Stimulated activated CD8-positive, alpha-beta memory T cell treated with anti-CD3 and anti-CD28 coated beads, Interleukin-15, amount 100 ng/mL, for 24 hours (primary cell): ENCODE data around the gene LRPAP1.
A peak's percentile ranks its signal among the peaks of the same experiment; 100 is the strongest.
"Not testable (repeated sequence)": the region's sequence is repeated elsewhere in the genome, so short reads cannot be mapped to it uniquely, and the experiment has no call there.

Source experiments
- DNase-seq: peaks from one replicate; pipeline ENCODE4 v3.0.0-alpha.2; 2020; ENCODE audit warnings: low read depth

LRPAP1 gene, protein sequence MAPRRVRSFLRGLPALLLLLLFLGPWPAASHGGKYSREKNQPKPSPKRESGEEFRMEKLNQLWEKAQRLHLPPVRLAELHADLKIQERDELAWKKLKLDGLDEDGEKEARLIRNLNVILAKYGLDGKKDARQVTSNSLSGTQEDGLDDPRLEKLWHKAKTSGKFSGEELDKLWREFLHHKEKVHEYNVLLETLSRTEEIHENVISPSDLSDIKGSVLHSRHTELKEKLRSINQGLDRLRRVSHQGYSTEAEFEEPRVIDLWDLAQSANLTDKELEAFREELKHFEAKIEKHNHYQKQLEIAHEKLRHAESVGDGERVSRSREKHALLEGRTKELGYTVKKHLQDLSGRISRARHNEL

DNA sequence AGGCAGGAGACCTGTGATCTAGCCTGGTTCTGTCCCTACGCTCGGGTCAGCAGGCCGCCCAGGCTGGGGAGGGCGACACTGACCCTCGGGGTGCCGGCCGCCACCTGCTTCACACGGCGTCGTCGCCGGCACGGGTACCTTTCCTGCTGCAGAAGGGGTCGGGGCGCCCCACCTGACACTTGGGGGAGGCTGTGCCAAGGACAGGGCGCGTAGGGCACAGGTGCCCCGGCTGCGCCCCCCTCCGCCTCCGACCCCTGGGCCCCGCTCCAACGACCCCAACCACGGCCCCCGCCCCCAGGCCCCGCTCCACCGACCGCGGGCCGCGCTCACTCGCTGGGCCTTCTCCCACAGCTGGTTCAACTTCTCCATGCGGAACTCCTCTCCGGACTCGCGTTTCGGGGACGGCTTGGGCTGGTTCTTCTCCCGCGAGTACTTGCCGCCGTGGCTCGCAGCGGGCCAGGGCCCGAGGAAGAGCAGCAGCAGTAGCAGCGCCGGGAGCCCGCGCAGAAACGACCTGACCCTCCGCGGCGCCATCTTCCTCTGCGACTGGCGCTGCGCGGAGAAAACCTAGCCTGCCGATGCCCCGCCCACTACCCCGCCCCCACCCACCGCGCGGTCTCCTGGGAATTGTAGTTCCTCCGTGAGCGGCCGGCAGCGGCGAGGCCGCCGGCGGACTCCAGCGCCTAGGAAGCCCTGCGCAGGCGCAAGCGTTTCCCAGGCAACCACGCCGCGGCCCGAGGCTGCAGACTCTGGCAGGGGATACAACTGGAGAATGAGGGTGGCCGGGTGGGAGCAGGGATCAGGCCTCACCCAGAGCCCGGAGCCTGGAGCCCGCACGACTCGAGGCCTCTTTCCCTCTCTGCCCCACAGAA is at the start of gene LRPAP1:
Gene LRPAP1 (minus strand): TSS at position 544 of the 872 bp plus-strand sequence. CDS start 10 bp downstream, at position 534.
- peak; percentile 85 for DNase-seq

DNA sequence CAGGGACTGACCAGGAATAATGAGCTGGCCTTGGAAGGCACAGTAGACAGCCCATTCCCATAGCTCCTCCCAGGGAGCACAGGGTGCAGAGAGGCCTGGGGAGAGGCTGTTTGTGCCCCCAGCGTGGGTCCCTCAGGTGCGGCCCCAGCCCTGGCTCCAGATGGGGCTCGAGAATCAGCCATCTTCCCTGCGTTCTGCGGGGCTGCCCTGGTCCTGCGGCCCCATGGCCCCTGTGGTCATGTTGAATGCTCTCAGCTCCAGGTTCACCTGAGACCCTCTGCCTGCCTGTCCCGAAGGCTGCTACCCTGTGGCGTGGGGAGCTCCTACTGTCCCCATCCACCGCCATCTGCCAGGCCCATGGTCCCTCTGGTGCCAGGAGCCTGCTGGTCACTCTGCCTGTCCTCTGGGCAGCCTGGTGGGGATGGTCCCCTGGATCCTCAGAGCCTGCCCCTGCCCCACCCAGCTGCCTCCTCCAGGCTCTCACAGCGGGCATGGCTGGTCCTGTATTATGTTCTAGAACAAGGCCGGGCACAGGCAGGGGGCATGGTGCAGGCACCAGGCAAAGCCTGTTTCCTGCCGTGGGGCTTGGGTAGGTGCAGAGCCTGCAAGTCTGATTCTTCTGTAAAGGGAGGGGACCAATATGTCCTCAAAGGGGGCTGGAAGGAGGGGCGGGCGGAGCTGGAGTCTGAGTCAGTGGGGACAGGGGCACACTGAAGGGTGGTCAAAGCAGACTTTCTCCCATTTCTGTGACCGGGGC is 49.3 kb upstream of the LRPAP1 start:
- not testable (repeated sequence) for DNase-seq

DNA sequence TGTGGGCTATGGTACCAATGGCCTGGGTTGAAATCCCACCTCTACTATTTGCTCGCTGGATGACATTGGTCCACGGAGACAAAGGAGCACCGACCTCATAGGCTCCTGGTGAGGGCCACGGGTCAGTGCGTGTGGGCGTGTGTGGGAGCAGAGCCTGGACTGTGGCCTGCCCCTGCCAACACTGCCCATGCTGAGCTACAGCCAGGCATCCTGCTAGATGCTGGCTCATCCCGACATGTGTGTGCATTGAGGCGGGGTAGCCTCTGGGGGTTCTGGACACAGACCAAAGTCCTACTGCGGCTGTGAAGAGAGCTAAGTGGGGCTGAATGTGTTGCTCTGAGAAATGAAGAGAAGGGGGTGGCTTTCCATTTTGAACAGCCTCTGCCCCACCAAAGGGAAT is 48.6 kb upstream of the LRPAP1 start:
- DNase-seq, result not testable (repeated sequence)

DNA sequence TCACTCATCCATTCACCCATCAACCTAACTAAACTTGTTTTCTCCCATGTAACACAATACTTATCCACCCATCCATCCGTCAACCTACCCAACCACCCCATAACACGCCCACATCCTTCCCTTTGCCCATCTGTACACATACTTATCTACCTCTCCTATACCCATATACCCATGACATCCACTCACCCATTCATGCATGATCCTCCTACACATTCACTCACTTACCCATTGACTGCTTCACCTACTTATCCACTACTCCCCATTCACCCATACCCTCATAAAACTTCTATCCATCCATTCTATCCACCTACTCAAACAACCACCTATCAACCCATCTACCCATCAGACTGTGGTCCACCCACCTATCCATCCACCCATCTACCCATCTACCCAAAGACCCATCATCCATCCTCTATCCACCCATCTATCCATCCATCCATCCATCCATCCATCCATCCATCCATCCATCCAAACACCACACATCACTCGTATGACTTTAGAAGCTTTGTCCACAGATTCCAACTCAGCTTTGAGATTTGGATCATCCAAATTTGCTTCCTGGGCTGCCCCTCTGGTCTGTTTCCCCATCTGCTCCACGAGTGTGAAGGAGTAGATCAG is 46.4 kb upstream of the LRPAP1 start:
- not testable (repeated sequence) for DNase-seq

DNA sequence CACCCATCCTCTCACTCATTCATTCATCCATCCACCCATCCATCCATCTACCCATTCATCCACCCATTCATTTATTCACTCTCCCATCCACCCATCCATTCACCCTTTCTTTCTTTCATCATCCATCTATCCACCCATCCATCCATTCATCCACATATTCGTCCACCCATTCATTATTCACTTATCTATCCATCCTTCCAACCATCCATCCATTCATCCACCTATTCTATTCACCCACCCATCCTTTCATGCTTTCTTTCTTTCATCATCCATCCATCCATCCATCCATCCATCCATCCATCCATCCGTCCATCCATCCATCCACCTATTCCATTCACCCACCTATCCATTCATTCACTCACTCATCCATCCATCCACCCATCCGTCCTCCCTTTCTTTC is 45.8 kb upstream of the LRPAP1 start:
- DNase-seq, result not testable (repeated sequence)

DNA sequence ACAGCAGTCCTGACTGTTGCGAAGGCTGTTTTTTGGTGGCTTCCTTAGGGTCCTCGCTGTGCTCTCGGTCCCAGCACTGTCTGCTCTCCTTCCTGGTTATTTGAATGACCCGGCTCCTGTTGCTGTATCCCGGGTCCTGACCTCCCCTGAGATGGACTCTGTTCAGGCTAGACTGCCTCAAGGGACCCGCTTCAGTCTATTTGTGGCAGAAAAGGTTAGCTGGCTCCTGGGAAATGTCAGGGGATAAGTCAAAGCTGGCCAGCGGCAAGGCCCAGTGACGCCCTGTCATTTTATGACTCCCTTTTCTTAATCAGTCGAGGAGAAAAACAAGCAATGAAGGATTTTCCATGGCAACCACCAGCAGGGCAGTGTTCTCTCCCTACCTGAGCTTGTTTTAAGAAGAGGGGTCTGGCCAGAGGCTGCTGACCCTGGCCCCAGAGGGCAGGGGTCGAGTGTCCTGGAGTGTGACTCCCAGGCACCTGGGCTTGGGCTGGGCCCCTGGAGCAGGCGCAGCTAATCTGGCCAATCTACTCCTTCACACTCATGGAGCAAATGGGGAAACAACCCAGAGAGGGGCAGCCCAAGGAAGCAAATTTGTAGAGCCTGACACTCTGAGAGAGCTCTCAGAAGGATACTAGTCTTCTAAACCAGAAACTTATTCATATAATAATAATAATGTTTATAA is 45.1 kb upstream of the LRPAP1 start:
- not testable (repeated sequence) for DNase-seq

DNA sequence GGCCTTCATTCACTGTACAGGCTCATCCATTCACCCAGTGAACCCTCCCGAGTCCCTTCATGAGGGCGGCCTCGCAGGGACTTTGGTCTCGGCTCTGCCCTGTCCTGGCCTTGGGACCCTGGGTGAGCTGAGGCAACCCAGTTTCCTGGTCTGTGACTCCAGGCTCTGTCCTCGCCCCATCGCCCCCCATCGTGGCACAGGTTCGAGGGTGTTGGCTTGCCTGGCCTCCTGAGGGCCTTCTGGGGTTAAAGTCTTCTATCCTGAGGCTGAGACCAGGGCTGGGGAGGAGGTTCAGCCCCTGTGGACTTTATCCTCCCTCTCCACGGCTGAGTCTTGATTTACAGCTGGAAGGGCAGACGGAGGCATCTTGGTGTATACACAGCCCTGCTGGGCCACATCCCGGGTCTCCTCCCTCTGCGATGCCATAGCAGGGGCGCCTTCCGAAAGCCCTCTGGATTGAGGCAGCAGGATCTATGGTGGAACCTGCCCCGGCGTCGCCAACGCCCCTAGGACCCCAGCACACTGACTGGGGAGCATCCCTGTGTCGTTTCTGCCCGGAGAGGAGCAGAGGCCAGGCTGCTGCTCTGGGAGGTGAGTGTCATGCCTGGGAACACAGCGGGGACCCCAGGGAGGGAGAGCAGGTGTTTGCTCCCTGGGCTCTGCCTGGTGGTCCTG is 44.4 kb upstream of the LRPAP1 start:
- not testable (repeated sequence) for DNase-seq

DNA sequence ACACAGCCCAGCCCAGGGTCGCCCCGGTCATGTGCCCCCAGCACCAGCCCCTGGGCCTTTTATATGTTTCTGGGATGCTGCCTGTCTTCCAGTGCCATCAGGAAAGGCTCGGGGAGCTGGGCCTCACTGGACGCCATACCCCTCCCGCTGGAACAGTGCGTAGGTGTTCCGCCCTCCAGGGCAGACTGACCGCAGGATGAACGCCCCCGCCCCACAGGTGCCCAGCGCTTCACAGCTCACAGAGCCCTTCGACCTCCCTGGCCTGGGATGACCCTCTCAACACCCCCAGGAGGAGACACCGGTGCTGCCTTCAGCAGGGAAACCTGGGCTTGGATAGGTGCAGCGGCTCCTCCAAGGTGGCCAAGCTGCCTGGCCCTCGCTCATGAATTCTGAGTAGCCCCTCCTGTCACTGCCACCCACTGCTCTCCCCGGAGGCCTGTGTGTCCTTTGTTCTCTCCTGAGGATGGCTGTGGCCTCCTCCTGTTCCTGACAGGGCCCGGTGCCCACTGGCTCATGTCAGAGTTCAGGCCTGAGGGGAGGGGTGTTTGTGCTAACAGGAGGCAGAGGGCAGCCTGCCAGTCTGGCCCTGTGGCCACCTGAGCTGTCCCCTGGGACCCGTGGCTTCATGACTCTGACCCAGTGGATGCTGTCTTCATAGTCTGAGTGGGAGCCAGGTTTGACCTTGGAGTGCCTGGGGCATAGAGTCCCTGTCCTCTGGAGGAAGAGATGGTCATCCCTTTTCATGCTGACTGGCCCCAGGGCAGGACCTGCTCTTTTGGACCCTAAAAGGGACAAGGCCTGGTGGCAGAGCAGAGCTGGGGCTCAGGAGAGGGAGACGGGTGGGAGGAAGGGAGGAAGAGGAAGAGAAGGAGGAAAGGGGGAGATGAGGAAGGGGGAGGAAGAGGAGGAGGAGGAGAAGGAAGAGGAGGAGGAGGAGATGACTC is 43.5 kb upstream of the LRPAP1 start:
- DNase-seq, result not testable (repeated sequence)

DNA sequence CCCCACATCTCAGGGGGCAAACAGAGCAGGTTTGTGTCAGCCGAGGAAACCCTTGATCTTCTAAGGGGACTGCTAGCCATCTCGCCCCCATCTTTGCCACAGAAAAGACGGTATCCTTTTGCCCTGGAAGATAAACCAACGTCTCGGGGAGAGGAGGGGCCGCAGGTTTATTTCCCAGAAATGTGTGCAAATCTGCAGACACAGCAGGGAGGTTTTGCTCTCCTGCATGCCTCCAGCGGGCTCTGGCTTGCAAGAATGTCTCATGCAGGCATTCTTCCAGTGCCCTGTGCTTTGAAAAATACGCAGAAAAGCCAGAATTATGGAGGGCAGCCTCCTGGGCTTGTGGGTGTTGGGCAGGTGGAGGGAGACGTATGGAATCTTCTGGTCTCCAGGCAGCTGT is 42.6 kb upstream of the LRPAP1 start:
- DNase-seq, result not testable (repeated sequence)

DNA sequence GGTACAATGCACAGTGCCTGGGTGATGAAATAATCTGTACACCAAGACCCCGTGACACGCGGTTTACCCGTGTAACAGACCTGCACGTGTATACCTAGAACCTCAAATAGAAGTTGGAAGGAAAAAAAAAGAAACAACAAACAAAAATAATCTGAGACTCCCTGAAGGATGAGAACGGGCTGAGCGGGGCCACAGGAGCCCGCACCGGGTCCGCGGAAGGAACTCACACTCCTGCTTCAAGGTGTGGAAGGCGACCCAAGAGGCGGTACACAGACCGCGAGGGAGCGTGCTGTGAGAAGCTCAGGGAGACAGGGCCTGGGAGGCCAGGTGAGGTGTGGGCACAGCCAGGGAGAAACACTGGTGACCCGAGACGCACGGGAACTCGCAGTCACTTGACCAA is 42.1 kb upstream of the LRPAP1 start:
- not testable (repeated sequence) for DNase-seq

DNA sequence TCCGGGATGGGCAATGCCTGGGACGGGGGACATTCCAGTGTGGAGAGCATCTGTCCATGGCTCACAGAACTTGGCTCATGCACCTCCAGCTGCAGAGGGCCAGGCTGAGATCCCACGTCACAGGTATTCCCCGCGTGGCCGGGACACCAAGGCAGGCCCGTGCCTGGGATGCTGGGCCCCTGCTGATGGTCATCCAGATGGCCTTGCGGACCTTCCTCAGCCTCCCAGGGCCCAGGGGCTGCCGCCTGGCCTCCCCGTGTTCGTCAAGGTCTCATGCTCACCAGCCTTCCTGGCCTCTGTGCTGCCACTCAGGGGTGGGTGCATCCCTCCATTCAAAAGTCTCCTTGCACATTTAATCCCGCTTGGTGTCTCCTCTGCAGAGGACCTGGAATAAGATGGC is 40.9 kb upstream of the LRPAP1 start:
- no peak for DNase-seq

DNA sequence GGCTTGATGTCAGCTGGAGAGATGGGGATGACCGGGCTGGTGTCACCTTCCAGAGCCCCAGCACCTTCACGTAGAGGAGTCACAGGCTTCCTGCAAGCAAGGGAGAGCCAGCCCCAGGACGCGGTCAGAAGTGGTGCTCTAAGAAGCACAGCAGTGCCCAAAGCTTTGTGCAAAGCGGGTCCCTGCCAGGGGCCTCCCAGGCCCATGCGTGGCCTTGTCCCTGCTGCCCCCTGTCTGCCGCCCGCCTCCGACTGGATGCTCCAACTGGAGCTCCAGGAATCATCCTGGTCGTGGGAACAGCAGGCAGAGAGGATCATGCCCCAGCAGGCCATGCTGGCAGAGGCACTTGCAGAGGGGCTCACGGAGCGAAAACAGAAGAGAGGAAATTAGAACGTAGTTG is 40.1 kb upstream of the LRPAP1 start:
- DNase-seq, result no peak

DNA sequence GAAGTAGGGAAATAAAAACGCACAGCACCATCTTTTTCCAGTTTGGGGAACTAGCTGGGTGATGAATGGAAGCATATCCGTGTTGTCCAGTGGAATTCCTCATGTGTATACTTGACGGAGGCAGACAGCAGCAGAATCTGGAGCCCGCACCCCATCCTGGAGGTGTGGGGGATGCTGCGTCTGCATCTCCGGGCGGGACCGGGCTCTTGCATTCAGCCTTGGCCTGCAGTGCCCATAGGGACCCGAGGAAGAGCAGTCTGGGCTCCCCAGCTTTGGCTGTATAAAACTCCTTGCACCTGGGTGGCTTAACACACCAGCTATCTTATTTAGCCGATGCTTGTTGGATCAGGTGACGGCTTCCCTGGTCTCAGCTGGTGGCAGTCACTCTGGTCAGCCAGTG is 39.7 kb upstream of the LRPAP1 start:
- no peak for DNase-seq

DNA sequence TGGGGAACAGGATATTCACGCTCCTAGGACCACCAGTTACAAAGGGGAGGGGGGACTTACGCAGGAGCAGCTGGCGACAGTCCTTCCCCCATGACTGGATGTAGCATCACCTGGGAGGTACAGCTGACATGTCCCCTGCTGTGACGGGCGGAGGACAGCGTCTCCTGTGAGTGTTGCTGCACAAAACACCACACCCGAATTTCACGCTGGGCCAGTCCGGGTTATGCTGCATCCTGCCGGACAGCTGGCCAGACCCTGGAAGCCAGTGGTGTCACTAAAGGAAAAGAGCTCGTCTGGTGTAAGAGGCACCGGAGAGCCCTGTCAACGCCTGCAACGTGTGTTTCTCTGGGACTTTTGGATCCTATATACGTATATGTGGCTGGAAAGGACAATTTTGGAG is 38.7 kb upstream of the LRPAP1 start:
- not testable (repeated sequence) for DNase-seq

DNA sequence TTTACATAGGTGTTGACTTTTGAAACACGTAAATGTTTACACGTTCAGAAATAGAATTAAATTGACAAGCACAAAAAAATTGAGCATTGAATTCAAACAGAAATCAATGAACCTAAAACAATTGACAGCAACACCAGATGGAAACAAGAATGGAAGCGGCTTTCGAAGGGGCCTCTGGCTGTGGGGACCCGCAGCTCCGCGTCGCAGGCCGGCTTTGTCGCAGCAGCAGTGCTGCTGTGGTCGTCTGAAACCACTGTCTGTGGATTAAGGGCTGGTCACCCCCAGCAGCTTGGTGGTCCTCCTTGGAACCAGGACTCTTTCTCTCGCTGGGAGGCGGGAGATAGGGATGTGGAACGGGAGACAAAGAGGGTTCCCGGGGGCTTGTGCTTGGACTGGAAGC is 37.4 kb upstream of the LRPAP1 start:
- DNase-seq, result not testable (repeated sequence)

DNA sequence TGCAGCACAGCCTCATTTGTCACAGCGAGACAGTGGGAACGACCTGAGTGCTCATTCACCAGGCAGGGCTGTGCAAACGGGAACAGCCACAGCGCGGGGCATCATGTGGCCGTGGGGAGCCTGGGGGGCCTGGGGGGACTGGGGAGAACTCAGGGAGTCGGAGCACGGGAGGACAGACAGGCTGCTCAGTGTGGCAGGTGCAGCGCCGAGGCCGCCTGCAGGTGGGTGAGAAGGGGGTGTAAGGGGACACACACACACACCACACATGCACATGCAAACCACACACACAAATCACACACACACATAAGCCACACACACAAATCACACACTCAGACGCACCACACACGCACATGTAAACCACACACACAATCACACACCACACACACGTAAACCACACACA is 34.5 kb upstream of the LRPAP1 start:
- DNase-seq, result not testable (repeated sequence)

DNA sequence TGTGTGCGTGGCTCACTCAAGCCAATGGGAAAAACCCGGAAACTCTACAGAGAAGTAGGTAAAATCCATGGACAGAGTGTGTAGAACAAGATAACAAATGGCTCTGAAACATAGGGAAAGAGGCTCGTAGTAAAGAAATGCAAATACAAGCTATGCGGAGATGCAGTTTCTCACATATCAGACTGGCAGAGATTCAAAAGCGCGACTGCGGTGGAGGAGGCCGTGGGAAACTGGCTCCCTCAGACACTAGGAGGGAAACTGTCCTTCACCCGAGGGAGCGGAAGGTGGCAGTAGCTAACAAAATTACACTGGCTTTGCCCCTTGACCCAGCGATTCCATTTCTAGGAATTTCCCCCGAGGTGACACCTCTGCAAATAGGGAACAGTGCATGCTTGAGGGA is 34.1 kb upstream of the LRPAP1 start:
- not testable (repeated sequence) for DNase-seq

DNA sequence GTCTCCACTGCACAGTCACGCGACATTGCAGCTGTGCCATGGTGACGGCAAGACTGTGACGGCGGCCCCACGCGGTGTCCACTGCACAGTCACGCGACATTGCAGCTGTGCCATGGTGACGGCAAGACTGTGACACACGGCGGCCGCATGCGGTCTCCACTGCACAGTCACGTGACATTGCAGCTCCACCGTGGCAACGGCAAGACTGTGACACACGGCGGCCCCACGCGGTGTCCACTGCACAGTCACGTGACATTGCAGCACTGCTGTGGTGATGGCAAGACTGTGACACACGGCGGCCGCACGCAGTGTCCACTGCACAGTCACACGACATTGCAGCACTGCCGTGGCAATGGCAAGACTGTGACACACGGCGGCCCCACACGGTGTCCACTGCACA is 32.7 kb upstream of the LRPAP1 start:
- DNase-seq, result not testable (repeated sequence)

DNA sequence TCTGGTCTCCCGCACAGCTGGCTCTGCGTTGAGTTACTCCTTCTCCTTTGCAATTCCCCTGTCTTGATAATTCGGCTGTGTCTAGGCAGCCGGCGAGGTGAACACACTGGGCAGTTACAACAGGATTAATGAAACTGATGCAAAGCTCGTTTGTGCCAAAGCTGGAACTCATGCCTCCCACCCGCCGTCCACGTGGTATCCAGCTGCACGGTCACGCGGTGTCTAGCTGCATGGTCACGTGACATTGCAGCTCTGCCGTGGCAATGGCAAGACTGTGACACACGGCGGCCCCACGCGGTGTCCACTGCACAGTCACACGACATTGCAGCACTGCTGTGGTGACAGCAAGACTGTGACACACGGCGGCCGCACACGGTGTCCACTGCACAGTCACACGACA is 31.2 kb upstream of the LRPAP1 start:
- no peak for DNase-seq

DNA sequence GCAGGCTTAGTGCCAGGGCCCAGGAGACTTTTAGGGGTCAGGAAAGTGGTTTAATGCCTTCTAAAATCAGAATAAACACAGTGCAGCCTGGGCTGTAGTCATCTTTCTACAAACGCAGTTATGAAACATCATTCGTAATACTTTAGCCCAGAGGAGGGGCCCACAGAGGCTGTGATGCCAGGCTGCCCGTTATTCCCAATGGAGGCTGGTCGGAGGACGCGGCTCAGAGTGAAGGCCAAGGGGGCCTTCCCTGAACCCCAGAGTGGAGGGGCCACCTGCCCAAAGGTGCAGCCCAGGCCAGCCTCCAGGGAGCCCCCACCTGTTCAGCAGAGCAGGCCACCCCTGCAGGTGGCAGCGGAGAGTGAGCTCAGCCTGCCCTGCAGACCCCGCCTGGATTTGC is 29.9 kb upstream of the LRPAP1 start:
- DNase-seq, result not testable (repeated sequence)
